GM12875 (cell line): ENCODE data around the gene TFPI.

Experiments used
- H3K4me3 ChIP-seq: one replicate; pipeline ENCODE4 v1.5.1; 2011; ENCODE audit warnings: low read depth, low read length, control low read depth
- TF ChIP-seq, protein P1 (sequence below): IDR thresholded peaks from 2 replicates; pipeline ENCODE4 v1.5.1; 2011; ENCODE audit warnings: low read depth, mild to moderate bottlenecking, control low read depth, inconsistent platforms, low read length, moderate library complexity, borderline replicate concordance; ENCODE audit not compliant: insufficient read depth

The TFPI gene

DNA sequence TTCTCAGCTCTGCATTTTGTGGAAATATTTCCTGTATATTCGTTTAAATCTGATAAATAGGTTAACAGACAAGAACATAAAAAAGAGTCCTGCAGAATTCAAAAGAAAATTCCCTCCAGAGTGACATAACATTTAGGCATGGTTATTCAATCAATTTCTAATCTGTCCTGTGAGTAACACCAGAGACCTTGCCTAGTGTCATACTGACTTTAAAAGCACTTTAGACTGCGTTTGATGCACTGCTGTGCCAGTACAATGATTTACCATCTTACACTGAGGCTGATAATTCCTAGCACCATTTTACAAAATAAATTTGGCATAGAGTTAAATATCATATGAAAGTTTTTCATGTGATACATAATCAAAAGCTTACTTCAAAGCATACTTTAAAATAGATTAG lies 70.7 kb downstream of the TFPI start:
- H3K4me3 ChIP-seq: no peak overlapping the region
- TF ChIP-seq, protein P1, sequence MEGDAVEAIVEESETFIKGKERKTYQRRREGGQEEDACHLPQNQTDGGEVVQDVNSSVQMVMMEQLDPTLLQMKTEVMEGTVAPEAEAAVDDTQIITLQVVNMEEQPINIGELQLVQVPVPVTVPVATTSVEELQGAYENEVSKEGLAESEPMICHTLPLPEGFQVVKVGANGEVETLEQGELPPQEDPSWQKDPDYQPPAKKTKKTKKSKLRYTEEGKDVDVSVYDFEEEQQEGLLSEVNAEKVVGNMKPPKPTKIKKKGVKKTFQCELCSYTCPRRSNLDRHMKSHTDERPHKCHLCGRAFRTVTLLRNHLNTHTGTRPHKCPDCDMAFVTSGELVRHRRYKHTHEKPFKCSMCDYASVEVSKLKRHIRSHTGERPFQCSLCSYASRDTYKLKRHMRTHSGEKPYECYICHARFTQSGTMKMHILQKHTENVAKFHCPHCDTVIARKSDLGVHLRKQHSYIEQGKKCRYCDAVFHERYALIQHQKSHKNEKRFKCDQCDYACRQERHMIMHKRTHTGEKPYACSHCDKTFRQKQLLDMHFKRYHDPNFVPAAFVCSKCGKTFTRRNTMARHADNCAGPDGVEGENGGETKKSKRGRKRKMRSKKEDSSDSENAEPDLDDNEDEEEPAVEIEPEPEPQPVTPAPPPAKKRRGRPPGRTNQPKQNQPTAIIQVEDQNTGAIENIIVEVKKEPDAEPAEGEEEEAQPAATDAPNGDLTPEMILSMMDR: no peak

DNA sequence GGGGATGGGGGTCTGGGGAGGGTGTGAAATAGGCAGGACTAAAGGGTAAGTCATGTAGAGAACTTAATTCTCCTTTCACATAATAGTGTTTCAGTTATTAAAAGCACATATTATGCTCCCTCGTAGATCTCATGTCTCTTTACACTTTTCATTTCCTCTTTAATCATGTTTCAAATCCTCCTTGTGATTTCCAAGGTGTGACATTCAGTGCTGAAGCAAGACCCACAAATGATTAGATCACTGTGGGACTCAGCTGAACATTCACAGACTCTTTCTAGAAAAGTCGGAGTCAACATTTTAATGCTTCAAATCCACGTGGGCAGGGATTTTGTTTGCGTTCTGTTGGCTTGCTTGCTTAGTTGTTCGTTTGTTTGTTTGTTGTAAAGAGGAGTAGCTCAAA lies 71.4 kb downstream of the TFPI start:
- H3K4me3 ChIP-seq: no peak overlapping the region
- TF ChIP-seq, protein P1: no peak

DNA sequence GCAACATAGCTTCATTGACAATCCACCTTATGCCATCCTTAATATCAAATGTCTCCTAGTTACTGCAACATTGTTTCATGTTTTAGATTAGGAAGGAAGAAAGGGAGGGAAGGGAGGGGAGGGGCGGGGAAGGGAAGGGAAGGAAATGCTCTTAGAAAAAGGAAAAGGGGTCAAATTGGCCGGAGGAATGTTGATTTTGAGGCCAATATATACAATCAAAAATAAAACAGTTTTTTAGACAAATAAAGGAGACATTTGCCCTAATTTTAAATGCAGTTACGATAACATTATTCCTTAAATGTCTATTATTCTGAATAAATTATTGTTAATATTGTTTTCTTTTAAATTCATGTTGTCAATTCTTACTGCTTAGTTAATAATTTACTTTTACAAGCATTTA lies 72.7 kb downstream of the TFPI start:
- H3K4me3 ChIP-seq: no peak overlapping the region
- TF ChIP-seq, protein P1: no peak

DNA sequence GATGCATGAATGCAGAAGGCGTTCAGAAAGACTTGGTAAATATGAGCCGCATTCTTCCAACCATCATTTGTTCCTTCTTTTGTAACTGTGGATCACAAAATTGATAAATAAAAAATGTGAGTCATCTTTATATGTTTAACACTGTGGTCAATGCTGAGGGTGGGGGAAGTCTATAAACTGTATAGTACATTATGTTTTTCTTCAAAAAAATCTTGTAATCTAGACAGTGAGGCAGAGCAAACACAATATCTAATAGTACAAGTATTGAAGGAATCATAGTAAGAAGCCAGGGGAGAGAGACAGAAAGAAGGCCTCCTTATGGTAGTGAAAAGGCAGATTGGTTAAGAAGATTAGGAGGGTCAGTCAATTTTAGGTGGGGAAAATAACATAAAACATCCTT lies 75.5 kb downstream of the TFPI start:
- H3K4me3 ChIP-seq: no peak overlapping the region
- TF ChIP-seq, protein P1: no peak

DNA sequence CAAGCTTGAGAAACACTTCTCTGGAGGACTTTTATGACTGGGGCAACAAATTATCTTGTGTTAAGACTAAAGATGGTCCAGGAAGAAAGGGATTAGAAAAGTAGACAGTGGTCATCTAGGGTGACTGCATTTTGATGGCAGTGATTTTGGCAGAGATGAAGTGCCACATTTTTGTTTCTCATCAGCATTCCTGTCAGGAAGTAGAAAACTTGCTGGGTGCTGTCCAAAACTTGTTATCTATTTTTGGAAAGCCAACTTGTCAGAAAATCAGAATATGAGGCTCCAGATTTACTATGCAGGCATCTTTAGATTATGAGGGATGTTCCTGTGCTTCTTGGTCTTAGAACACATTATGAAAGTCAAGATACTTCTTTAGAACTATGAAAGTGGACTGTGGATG lies 77.2 kb downstream of the TFPI start:
- TF ChIP-seq, protein P1: no peak
- no peak overlapping the region for H3K4me3 ChIP-seq

DNA sequence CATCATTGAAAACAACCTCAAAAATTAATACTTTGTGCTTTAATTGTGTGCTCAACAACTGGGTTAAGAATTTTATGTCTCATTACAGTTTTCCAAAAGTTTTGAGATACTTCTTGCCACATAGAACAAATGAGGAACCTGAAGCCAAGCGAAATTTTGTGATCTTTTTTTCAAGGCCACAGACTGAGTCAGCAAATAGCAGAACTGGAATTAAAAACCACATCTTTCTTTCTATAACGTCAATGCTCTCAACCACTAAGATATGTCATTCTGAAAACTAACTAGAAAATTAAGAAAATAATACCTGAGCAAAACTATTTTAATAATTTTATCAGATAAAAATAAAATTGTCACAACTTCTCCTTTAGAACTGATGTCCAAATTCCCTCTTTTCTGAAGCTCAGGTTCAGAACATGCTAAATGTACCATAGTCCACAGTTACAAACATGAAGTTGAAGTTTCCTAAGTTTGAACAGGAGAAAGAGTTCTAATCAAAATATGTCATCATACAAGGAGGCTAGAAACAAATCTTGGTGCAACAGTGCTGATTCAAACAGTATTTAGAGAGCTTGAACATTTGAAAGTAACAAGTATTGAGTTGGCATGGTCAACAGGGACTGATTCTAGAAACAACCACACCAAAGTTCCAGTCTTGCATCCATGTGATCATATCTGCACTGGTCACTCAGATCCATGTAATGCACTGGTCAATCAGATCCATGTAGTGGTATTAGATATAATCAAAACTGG lies 78.6 kb downstream of the TFPI start:
- TF ChIP-seq, protein P1: no peak
- no peak overlapping the region for H3K4me3 ChIP-seq

DNA sequence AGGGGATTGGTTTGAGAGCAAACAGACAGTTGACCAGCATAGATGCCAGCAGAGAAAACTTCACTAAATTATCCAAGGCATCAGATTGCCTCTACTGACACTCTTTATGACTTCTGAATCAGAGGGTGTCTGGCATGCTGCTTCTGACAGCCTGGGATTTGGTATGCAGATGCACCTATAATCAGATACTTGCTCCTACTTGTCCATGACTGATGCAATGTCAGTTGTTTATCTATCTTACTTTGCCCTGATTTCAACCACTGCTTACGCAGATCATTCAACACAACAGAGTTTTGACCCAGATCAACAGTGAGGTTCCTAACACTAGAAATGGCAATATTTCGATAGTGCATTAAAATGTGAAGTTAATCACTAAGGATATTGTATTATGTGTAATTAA lies 83.5 kb downstream of the TFPI start:
- H3K4me3 ChIP-seq: no peak overlapping the region
- TF ChIP-seq, protein P1: no peak
